LNCAP (cell line): Measurements from ENCODE around the gene FZR1.

Experiments used
- TF ChIP-seq, protein P1 (sequence below): fragments of 450-650 bp; IDR thresholded peaks from 2 replicates; pipeline ENCODE4 v1.5.1; 2017; ENCODE audit warnings: mild to moderate bottlenecking

FZR1 gene

DNA sequence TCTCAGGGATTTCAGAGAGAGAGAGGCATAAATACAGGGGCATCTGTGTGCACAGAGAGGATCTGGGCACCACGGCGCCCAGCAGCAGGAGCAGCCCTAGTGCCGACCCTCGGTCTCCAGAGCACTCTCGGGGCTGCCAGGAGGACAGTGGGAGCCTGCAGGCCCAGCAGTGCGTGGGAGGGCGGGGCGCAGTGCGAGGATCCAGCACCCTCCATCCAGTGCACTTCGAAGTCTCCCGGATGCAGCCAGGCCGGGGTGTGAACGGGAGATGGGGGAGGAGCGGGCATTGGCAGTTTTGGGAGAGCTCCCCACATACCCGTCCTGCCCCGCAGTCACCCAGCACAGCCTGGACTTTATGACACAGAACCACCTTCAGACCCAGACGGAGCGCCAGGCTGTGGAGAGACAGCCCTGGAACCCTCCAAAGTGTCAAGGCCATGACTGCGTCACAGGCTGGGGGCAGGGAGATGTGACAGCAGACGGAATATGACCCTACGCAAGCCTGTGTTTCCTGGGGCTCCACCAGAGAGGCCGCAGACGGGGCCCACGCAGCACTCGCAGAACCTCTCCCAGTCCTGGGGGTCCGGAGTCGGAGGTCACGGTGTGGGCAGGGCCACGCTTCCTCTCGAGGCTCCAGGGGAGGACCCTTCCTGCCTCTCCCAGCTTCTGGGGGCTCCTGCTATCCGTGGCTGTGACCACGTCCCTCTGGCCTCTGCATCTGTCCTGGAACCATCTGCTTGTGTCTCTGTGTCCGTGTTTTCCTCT, 18.1 kb downstream of the FZR1 start:
- TF ChIP-seq, protein P1, sequence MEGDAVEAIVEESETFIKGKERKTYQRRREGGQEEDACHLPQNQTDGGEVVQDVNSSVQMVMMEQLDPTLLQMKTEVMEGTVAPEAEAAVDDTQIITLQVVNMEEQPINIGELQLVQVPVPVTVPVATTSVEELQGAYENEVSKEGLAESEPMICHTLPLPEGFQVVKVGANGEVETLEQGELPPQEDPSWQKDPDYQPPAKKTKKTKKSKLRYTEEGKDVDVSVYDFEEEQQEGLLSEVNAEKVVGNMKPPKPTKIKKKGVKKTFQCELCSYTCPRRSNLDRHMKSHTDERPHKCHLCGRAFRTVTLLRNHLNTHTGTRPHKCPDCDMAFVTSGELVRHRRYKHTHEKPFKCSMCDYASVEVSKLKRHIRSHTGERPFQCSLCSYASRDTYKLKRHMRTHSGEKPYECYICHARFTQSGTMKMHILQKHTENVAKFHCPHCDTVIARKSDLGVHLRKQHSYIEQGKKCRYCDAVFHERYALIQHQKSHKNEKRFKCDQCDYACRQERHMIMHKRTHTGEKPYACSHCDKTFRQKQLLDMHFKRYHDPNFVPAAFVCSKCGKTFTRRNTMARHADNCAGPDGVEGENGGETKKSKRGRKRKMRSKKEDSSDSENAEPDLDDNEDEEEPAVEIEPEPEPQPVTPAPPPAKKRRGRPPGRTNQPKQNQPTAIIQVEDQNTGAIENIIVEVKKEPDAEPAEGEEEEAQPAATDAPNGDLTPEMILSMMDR, result no peak

DNA sequence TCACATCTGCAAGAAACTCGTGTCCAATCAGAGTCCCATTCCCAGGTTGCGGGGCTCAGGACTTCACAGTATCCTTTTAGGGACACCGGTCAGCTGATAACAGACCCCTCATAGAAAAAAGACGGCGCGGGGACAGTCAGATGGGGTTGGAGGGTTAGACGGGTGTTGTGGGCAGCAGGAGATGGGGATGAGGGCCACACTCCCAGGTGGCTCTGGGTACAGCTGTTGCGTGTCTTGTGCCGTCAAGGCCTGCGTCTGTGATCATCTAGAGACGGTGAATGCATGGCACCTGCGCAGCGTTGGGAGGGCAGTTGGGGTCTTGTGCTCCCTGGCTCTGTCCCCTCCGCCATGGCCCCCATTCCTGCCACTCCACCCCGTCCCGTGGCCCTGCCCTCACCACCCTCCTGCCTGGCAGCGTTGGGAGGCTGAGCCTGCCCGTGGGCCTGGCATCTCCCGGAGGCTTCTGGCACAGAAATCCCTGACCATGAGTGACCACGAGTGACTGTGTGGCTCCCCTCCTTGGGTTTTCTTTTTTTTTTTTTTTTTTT, 18.9 kb downstream of the FZR1 start:
- TF ChIP-seq, protein P1, result no peak

DNA sequence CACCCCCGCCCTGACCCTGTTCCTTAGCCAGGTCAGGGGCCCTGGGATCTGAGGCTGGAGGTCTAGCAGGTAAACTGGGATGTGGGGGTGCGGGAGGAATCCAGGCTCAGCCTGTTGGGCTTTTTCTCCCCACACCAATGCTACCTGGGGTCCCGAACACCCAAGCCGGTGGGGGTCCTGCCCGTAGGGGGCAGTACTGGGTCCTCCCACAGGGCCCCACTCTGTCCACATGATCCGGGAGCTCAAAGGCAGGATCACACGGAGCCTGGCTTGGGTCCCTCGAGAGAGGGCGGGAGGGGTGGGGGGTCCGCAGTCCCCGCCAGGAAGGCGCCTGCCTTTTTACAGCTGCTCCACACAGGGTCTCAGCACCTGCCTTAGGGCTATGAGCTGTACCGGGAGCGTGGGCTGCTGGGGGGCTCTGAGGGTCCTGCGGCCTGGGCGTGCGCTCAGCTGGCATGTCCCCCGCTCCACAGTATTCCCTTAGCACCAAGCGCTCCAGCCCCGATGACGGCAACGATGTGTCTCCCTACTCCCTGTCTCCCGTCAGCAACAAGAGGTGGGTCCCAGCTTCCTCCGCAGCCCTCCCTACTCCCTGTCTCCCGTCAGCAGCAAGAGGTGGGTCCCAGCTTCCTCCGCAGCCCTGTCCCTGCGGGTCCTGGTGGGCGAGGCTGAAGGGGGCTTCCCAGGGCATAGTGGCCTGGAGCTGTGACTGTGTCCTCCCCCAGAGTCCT, 20.6 kb downstream of the FZR1 start:
- TF ChIP-seq, protein P1, result peak; percentile 46

DNA sequence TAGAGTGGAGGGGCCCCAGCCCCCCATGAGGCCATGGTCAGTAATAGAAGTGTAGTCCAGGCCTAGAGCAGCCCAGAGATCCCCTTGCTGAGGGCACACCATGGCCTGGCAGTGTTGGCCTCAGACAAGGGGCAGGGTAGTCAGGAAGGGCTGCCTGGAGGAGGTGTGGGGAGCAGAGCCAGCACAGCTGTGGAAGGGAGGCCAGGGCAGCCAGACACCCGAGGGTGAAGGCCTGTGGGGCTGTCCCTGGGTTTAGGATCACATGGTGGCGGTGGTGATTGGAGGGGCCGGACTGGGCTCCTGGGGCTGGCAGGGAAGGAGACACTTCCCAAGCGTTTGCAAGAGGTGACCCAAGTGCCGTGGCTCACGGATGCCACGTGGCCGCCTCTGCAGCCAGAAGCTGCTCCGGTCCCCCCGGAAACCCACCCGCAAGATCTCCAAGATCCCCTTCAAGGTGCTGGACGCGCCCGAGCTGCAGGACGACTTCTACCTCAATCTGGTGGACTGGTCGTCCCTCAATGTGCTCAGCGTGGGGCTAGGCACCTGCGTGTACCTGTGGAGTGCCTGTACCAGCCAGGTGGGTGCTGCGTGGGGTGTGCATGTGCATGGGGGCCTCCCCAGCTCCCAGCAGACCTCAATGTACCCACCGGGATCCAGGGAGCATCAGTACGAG, 21.3 kb downstream of the FZR1 start:
- TF ChIP-seq, protein P1, result no peak

DNA sequence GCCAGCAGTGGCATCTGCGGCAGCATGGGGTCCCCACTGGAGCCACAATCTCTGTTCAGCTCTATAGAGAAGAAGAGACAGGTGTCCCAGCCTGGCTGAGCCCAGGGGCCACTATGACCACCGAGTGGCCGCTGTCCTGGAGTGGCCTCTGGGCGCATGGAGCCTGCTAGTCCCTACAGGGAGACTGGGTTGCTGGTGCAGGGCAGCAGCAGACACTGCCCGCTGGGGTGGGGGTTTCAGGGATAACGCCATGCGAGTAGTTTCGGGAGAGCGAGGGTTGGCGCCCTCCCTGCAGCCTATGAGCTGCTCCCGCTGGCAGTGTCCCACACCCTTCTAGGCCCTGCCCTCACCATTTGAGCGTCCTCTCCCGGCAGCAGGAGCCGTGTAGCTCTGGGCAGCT, 22.0 kb downstream of the FZR1 start:
- TF ChIP-seq, protein P1, result no peak

DNA sequence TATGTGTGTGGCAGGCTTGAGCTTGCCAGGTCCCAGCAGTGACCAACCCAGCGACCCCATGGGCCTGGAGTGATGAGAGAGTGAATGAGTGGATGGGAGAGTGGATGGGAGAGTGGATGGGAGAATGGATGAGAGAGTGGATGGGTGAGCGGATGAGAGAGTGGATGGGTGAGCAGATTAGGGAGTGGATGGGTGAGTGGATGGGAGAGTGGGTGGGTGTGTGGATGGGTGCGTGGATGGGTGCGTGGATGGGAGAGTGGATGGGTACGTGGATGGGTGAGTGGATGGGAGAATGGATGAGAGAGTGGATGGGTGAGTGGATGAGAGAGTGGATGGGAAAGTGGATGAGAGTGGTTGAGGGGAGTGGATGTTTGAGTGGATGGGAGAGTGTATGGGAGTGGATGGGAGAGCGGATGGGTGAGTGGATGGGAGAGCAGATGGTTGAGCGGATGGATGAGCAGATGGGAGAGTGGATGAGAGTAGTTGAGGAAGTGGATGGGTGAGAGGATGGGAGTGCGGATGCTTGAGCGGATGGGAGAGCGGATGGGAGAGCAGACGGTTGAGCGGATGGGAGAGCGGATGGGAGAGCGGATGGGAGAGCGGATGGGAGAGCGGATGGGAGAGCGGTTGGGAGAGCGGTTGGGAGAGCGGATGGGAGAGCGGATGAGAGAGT, 22.6 kb downstream of the FZR1 start:
- TF ChIP-seq, protein P1, result no peak

DNA sequence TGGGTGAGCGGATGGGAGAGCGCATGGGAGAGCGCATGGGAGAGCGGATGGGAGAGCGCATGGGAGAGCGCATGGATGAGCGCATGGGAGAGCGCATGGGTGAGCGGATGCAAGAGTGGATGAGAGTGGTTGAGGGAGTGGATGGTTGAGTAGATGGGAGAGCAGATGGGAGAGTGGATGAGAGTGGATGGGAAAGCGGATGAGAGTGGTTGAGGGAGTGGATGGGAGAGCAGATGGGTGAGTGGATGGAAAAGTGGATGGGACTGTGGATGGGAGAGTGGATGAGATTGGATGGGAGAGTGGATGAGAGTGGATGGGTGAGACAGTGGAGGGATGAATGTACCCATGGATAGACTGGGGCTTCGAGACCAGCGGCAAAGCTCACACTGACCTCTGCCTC, 24.3 kb downstream of the FZR1 start:
- TF ChIP-seq, protein P1, result no peak
